Measurements from ENCODE around the gene VPS36.
"Not testable (repeated sequence)": the region's sequence is repeated elsewhere in the genome, so short reads cannot be mapped to it uniquely, and the experiment has no call there.

The VPS36 gene

GRCh38 chr13:52450012-52450792 is at the start of gene VPS36:
TSS of gene VPS36 (minus strand) at chr13:52450634. CDS start at chr13:52450594, 40 bp downstream.
- Mint-ChIP-seq H3K4me3 (peak within 1 kb of the TSS; percentile 91), H3K9me3 (no peaks in the 10 kb centered on the region), H3K27ac (peak within 1 kb of the TSS; percentile 92), H3K27me3 (ENCODE audit: low read depth) (no peaks in the 10 kb centered on the region), H3K4me1 (ENCODE audit: low read depth) (peaks cover 29% of the 10 kb centered on the region), H3K36me3 (ENCODE audit: low read depth) (peaks cover 7% of the 10 kb centered on the region)
- DNase-seq (ENCODE audit: low spot score) = peak; percentile 95

GRCh38 chr13:52497979-52498378 is 47.5 kb upstream of the VPS36 start:
- peak overlapping the region; percentile 12 for H3K27ac Mint-ChIP-seq
- not testable (repeated sequence) for H3K9me3 Mint-ChIP-seq; DNase-seq (ENCODE audit: low spot score); H3K27me3 Mint-ChIP-seq (ENCODE audit: low read depth); H3K36me3 Mint-ChIP-seq (ENCODE audit: low read depth)
- H3K4me1 Mint-ChIP-seq (ENCODE audit: low read depth) = peaks cover 15% of the 10 kb centered on the region
- peak overlapping the region; percentile 7 for H3K4me3 Mint-ChIP-seq

GRCh38 chr13:52494241-52494640 is 43.8 kb upstream of the VPS36 start:
- H3K27me3 Mint-ChIP-seq (ENCODE audit: low read depth); H3K27ac Mint-ChIP-seq; H3K36me3 Mint-ChIP-seq (ENCODE audit: low read depth); H3K9me3 Mint-ChIP-seq; H3K4me3 Mint-ChIP-seq; DNase-seq (ENCODE audit: low spot score): not testable (repeated sequence)
- peaks cover 15% of the 10 kb centered on the region for H3K4me1 Mint-ChIP-seq (ENCODE audit: low read depth)

GRCh38 chr13:52491015-52491414 is 40.6 kb upstream of the VPS36 start:
- H3K4me3 Mint-ChIP-seq; H3K9me3 Mint-ChIP-seq; H3K27me3 Mint-ChIP-seq (ENCODE audit: low read depth); H3K27ac Mint-ChIP-seq; H3K36me3 Mint-ChIP-seq (ENCODE audit: low read depth); H3K4me1 Mint-ChIP-seq (ENCODE audit: low read depth); DNase-seq (ENCODE audit: low spot score): not testable (repeated sequence)

- H3K36me3 Mint-ChIP-seq (ENCODE audit: low read depth); H3K27me3 Mint-ChIP-seq (ENCODE audit: low read depth); DNase-seq (ENCODE audit: low spot score); H3K27ac Mint-ChIP-seq; H3K9me3 Mint-ChIP-seq; H3K4me1 Mint-ChIP-seq (ENCODE audit: low read depth); H3K4me3 Mint-ChIP-seq: not testable (repeated sequence)
Observed at GRCh38 chr13:52488763-52489162, 38.3 kb upstream of the VPS36 start.

GRCh38 chr13:52487078-52487477 is 36.6 kb upstream of the VPS36 start:
- H3K27ac Mint-ChIP-seq; H3K9me3 Mint-ChIP-seq; DNase-seq (ENCODE audit: low spot score); H3K4me3 Mint-ChIP-seq; H3K36me3 Mint-ChIP-seq (ENCODE audit: low read depth); H3K27me3 Mint-ChIP-seq (ENCODE audit: low read depth): not testable (repeated sequence)
- peaks cover 12% of the 10 kb centered on the region for H3K4me1 Mint-ChIP-seq (ENCODE audit: low read depth)

GRCh38 chr13:52480677-52481428 is 30.4 kb upstream of the VPS36 start:
- Mint-ChIP-seq H3K36me3 (ENCODE audit: low read depth) (peaks cover 22% of the 10 kb centered on the region), H3K4me1 (ENCODE audit: low read depth) (peaks cover 16% of the 10 kb centered on the region)
- not testable (repeated sequence) for H3K27me3 Mint-ChIP-seq (ENCODE audit: low read depth); H3K4me3 Mint-ChIP-seq; DNase-seq (ENCODE audit: low spot score); H3K9me3 Mint-ChIP-seq; H3K27ac Mint-ChIP-seq

- not testable (repeated sequence) for H3K27ac Mint-ChIP-seq; H3K27me3 Mint-ChIP-seq (ENCODE audit: low read depth); H3K4me3 Mint-ChIP-seq; H3K9me3 Mint-ChIP-seq; DNase-seq (ENCODE audit: low spot score)
- peaks cover 14% of the 10 kb centered on the region for H3K4me1 Mint-ChIP-seq (ENCODE audit: low read depth)
- peaks cover 67% of the 10 kb centered on the region for H3K36me3 Mint-ChIP-seq (ENCODE audit: low read depth)
Observed at GRCh38 chr13:52468487-52468886, 18.1 kb upstream of the VPS36 start.

- peaks cover 34% of the 10 kb centered on the region for H3K4me1 Mint-ChIP-seq (ENCODE audit: low read depth)
- H3K27me3 Mint-ChIP-seq (ENCODE audit: low read depth) = no peaks in the 10 kb centered on the region
- peaks cover 73% of the 10 kb centered on the region for H3K36me3 Mint-ChIP-seq (ENCODE audit: low read depth)
- no peaks in the 10 kb centered on the region for H3K9me3 Mint-ChIP-seq
- H3K27ac Mint-ChIP-seq = peak overlapping the region; percentile 44
- peak overlapping the region; percentile 10 for H3K4me3 Mint-ChIP-seq
- DNase-seq (ENCODE audit: low spot score) = no peak
Observed at GRCh38 chr13:52463526-52463925, 13.1 kb upstream of the VPS36 start.

- peak; percentile 19 for DNase-seq (ENCODE audit: low spot score)
- H3K36me3 Mint-ChIP-seq (ENCODE audit: low read depth) = peaks cover 68% of the 10 kb centered on the region
- H3K27ac Mint-ChIP-seq = peak overlapping the region; percentile 79
- peaks cover 43% of the 10 kb centered on the region for H3K4me1 Mint-ChIP-seq (ENCODE audit: low read depth)
- H3K27me3 Mint-ChIP-seq (ENCODE audit: low read depth) = no peaks in the 10 kb centered on the region
- H3K9me3 Mint-ChIP-seq = no peaks in the 10 kb centered on the region
- H3K4me3 Mint-ChIP-seq = peak overlapping the region; percentile 66
Observed at GRCh38 chr13:52461265-52461664, 10.8 kb upstream of the VPS36 start.

- Mint-ChIP-seq H3K27ac (no peak overlapping the region), H3K36me3 (ENCODE audit: low read depth) (peaks cover 61% of the 10 kb centered on the region), H3K4me3 (peak overlapping the region; percentile 29), H3K4me1 (ENCODE audit: low read depth) (peaks cover 45% of the 10 kb centered on the region), H3K27me3 (ENCODE audit: low read depth) (no peaks in the 10 kb centered on the region), H3K9me3 (no peaks in the 10 kb centered on the region)
- DNase-seq (ENCODE audit: low spot score) = no peak
Observed at GRCh38 chr13:52459668-52460067, 9.2 kb upstream of the VPS36 start.

- H3K4me1 Mint-ChIP-seq (ENCODE audit: low read depth) = peaks cover 45% of the 10 kb centered on the region
- H3K9me3 Mint-ChIP-seq = no peaks in the 10 kb centered on the region
- peak overlapping the region; percentile 96 for H3K4me3 Mint-ChIP-seq
- peak; percentile 78 for DNase-seq (ENCODE audit: low spot score)
- no peaks in the 10 kb centered on the region for H3K27me3 Mint-ChIP-seq (ENCODE audit: low read depth)
- H3K27ac Mint-ChIP-seq = peak overlapping the region; percentile 95
- peaks cover 28% of the 10 kb centered on the region for H3K36me3 Mint-ChIP-seq (ENCODE audit: low read depth)
Observed at GRCh38 chr13:52455677-52456041, 5.2 kb upstream of the VPS36 start.

- Mint-ChIP-seq H3K4me3 (peak within 1 kb of the TSS; percentile 96), H3K4me1 (ENCODE audit: low read depth) (peaks cover 42% of the 10 kb centered on the region), H3K27me3 (ENCODE audit: low read depth) (no peaks in the 10 kb centered on the region), H3K9me3 (no peaks in the 10 kb centered on the region), H3K36me3 (ENCODE audit: low read depth) (peaks cover 24% of the 10 kb centered on the region), H3K27ac (peak within 1 kb of the TSS; percentile 95)
- peak; percentile 94 for DNase-seq (ENCODE audit: low spot score)
Observed at GRCh38 chr13:52454820-52455676, 4.6 kb upstream of the VPS36 start, which contains the start of gene CKAP2. TSS of gene CKAP2 (plus strand) at chr13:52455478. CDS start at chr13:52455557, 79 bp downstream.

- Mint-ChIP-seq H3K36me3 (ENCODE audit: low read depth) (peaks cover 21% of the 10 kb centered on the region), H3K4me1 (ENCODE audit: low read depth) (peaks cover 37% of the 10 kb centered on the region), H3K27me3 (ENCODE audit: low read depth) (no peaks in the 10 kb centered on the region), H3K9me3 (no peaks in the 10 kb centered on the region), H3K27ac (peak overlapping the region; percentile 95), H3K4me3 (peak overlapping the region; percentile 96)
- peak; percentile 20 for DNase-seq (ENCODE audit: low spot score)
Observed at GRCh38 chr13:52454459-52454819, 4.0 kb upstream of the VPS36 start.
